Lower lobe of right lung (tissue), 2 donors: ENCODE measurements around the gene BMP8B. TPM values are rescaled to one million over a fixed set of nuclear protein-coding genes. Genes with fewer than 3 reads are reported as not detected.

Experiments used
- ATAC-seq, 2 donors: fragments of 200-7000 bp; cut with Tn5 transposase; one replicate each; pipeline ENCODE4 v1.9.1; 2020 to 2022; ENCODE audit warnings: mild to moderate bottlenecking in 2 of 2, moderate library complexity in 2 of 2
- DNase-seq: peaks from one replicate; pipeline ENCODE4 v3.0.0-alpha.2; 2020
- H3K27ac ChIP-seq: fragments of 200-600 bp; one replicate; pipeline ENCODE4 v1.8.0; 2022
- H3K27me3 ChIP-seq: fragments of 200-600 bp; one replicate; pipeline ENCODE4 v1.8.0; 2022; ENCODE audit warnings: low read depth
- H3K36me3 ChIP-seq: fragments of 200-600 bp; one replicate; pipeline ENCODE4 v1.8.0; 2022; ENCODE audit warnings: mild to moderate bottlenecking
- H3K4me1 ChIP-seq: fragments of 200-600 bp; one replicate; pipeline ENCODE4 v1.8.0; 2022
- H3K4me3 ChIP-seq: fragments of 200-600 bp; one replicate; pipeline ENCODE4 v1.8.0; 2022; ENCODE audit warnings: mild to moderate bottlenecking
- H3K9me3 ChIP-seq: fragments of 200-600 bp; one replicate; pipeline ENCODE4 v1.8.0; 2022
- intact Hi-C: fragments of 100-400 bp; cut with DNase I; formaldehyde crosslinking; loops from one replicate; pipeline ENCODE4 v1.11.0; 2022
- long read RNA-seq: library from polyadenylated mRNA; unstranded; transcript quantifications from one replicate; pipeline ENCODE4 v2.0.0, GENCODE V29; 2021
- total RNA-seq: library from RNA; stranded (reverse); fragmentation: NEBNext Ultra II Directional; extraction: Animal tissue kit (Norgen Biotek cat#: 25700); gene quantifications from one replicate; pipeline ENCODE4 v1.2.1, GENCODE V29; 2021
- TF ChIP-seq, protein P1 (sequence below): fragments of 200-600 bp; IDR thresholded peaks from one replicate; pipeline ENCODE4 v1.8.0; 2022; ENCODE audit warnings: antibody characterized with exemption, mild to moderate bottlenecking
- donor health status: DM: no; HTN: yes; CAD: no; lungs with severe emphysema.

Gene BMP8B, protein sequence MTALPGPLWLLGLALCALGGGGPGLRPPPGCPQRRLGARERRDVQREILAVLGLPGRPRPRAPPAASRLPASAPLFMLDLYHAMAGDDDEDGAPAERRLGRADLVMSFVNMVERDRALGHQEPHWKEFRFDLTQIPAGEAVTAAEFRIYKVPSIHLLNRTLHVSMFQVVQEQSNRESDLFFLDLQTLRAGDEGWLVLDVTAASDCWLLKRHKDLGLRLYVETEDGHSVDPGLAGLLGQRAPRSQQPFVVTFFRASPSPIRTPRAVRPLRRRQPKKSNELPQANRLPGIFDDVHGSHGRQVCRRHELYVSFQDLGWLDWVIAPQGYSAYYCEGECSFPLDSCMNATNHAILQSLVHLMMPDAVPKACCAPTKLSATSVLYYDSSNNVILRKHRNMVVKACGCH
- total RNA-seq, result 1.7 TPM
- long read RNA-seq, full-length matches to known transcripts, result 2 of 7 reads
- long read RNA-seq, partial matches to known transcripts, result 2 of 7 reads
- long read RNA-seq, other reads (novel, unspliced or antisense), result 3 of 7 reads

DNA sequence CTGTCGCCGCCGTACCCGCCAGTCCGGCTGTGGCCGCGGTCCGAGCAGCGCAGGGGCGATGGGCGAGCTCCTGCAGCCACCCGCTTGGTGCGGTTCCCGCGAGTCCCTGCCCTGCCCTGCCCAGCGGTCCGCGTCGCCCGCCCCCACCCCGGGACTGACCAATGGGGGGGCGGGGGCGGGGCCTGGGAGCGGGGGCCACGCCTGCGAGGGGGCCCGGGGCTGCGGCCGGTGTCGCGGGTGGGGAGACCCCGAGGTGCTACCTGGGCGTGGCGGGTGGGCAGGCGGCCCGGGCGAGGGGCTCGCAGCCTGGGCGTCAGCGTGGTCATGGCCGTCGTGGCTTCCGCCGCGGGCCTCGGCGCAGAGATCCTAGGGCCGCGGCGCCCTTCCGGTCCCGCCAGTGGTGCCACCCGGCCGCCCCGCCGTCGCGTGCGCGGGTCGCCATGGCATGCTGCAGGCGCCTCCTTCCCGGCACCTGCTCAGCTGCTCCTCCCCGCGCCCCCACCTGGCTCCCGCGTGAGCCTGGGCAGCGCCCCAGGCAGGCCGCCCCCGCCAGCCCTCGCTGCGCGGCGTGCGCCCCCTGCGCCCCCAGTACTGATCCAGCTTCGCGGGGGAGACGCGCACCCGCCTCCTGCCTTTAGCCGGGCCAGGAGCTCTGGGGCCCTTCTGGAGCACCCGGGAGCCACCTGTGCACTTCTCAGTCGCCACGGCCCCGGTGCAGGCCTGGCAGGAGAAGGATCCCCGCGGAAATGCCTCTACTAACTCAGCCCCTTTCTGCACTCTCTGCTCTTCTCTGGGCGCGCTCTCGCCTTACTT is at the start of gene BMP8B:
TSS of gene BMP8B (minus strand) at position 108 of the 813 bp plus-strand sequence. CDS start 380 bp downstream, outside the sequence.
- DNase-seq (peak; percentile 86), ATAC-seq (peak; percentile 93 to 96)
- H3K4me3 ChIP-seq, result peak within 1 kb of the TSS; percentile 61
- H3K9me3 ChIP-seq, result no peaks in the 10 kb centered on the region
- H3K27ac ChIP-seq, result peak within 1 kb of the TSS; percentile 62
- intact Hi-C loops, result no loop called here
- TF ChIP-seq, protein P1, sequence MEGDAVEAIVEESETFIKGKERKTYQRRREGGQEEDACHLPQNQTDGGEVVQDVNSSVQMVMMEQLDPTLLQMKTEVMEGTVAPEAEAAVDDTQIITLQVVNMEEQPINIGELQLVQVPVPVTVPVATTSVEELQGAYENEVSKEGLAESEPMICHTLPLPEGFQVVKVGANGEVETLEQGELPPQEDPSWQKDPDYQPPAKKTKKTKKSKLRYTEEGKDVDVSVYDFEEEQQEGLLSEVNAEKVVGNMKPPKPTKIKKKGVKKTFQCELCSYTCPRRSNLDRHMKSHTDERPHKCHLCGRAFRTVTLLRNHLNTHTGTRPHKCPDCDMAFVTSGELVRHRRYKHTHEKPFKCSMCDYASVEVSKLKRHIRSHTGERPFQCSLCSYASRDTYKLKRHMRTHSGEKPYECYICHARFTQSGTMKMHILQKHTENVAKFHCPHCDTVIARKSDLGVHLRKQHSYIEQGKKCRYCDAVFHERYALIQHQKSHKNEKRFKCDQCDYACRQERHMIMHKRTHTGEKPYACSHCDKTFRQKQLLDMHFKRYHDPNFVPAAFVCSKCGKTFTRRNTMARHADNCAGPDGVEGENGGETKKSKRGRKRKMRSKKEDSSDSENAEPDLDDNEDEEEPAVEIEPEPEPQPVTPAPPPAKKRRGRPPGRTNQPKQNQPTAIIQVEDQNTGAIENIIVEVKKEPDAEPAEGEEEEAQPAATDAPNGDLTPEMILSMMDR, result no peak
- peaks cover 8% of the 10 kb centered on the region for H3K4me1 ChIP-seq
- H3K27me3 ChIP-seq, result peaks cover 6% of the 10 kb centered on the region
- no peaks in the 10 kb centered on the region for H3K36me3 ChIP-seq

DNA sequence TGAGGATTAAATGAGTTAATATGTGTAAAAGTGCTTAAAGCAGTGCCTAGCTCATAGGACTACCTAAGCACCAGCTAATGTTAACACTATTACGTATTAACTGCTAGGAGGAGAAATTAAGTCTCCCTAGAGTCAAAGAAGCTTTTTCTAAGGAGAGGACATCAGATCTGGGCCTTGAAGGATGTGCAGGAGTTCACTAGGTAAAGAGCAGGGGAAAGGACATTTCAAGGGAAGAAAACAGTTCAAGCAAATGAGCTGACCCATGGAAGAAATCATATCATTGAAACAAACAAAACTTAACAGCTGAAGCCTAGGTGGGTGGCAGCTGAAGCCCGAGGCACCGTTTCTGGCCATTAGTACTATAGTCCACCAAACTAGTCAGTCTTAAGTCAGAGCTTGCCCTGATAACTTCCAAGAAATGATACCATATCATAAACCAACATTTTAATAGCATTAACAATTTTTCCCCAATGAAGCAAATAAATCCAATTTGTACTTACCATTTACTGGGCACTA is 48.0 kb upstream of the BMP8B start:
- no peaks in the 10 kb centered on the region for H3K27me3 ChIP-seq
- H3K27ac ChIP-seq, result no peak overlapping the region
- no peaks in the 10 kb centered on the region for H3K9me3 ChIP-seq
- TF ChIP-seq, protein P1, result no peak
- ATAC-seq, result no peak
- intact Hi-C loops, result loop anchor here (10.0 kb wide), 1 partner anchor 138 kb away; no protein-coding TSS in a partner anchor
- no peak overlapping the region for H3K4me3 ChIP-seq
- H3K4me1 ChIP-seq, result no peaks in the 10 kb centered on the region
- peaks cover 43% of the 10 kb centered on the region for H3K36me3 ChIP-seq
- no peak for DNase-seq

DNA sequence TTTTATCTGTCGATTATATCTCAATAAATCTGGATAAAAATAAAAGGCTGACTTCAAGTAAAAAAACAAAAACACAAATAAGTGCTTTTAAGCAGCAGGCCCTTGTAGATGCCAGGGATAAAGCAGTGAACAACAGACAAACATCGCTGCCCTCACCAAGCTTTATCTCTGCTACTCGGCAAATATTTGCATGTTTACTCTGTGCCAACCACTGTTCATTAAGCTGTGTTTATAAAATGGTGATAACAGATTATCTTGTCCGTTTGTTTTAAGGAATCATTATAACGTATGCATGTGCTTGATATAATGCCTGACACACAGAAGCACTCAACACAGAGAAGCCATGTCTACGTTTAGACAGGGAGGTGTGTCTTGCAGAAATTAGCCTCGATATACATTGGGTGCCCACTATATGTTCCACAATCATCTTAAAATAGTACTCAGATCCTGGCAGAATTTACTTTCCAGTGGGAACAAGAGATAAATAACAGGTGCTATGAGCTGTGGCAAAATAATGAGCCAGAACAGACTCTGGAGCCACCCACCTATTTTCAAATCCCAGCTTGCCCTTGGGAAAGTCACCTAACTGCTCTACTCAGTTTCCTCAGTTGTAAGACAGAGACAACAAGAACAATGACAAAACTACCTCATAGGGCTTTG is 47.4 kb upstream of the BMP8B start:
- no peak overlapping the region for H3K27ac ChIP-seq

DNA sequence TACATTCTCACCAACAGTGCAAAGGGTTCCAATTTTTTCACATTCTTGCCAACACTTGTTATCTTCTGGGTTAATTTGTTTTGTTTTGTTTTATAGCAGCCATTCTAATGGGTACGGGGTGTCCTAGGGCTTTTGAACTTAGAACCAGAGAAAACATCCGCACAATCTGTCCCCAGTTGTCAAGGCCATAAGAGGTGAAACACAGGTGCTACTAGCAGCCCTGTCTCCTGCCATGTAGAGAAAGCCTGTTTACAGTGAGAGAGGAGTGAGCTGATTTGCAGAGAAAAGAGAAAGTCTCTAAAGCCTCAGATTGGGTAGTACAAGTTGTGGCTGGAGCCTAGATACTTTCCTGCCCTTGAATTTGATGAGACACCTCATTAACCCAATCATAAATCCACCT is 46.4 kb upstream of the BMP8B start:
- intact Hi-C loops, result loop anchor here (10.0 kb wide), 1 partner anchor 140 kb away; no protein-coding TSS in a partner anchor
- peaks cover 27% of the 10 kb centered on the region for H3K36me3 ChIP-seq

More for the DNA sequence above, 47.4 kb upstream of the BMP8B start:
- intact Hi-C loops, result loop anchor here (10.0 kb wide), 1 partner anchor 139 kb away; no protein-coding TSS in a partner anchor
- H3K9me3 ChIP-seq, result no peaks in the 10 kb centered on the region
- no peak overlapping the region for H3K4me3 ChIP-seq
- peaks cover 37% of the 10 kb centered on the region for H3K36me3 ChIP-seq
- no peak for DNase-seq
- ATAC-seq, result no peak
- no peaks in the 10 kb centered on the region for H3K4me1 ChIP-seq
- H3K27me3 ChIP-seq, result no peaks in the 10 kb centered on the region
- TF ChIP-seq, protein P1, result no peak

More for the DNA sequence above, 46.4 kb upstream of the BMP8B start:
- Histone ChIP-seq H3K9me3 (no peaks in the 10 kb centered on the region), H3K27me3 (no peaks in the 10 kb centered on the region), H3K4me1 (no peaks in the 10 kb centered on the region), H3K4me3 (no peak overlapping the region), H3K27ac (no peak overlapping the region)
- TF ChIP-seq, protein P1, result no peak
- no peak for DNase-seq
- ATAC-seq, result no peak
